MCF 10A (cell line): ENCODE measurements around the gene SPARCL1. TPM values are rescaled to one million over a fixed set of nuclear protein-coding genes. Genes with fewer than 3 reads are reported as not detected.
"Not testable (repeated sequence)": the region's sequence is repeated elsewhere in the genome, so short reads cannot be mapped to it uniquely, and the experiment has no call there.

Experiments
- BruUV-seq: library from RNA; stranded (reverse); fragments of 400-500 nt; replicated peaks from 2 replicates; lab custom pipeline; 2021; lab: Mats Ljungman, UMichigan
- CTCF ChIA-PET: fragments of 300-600 bp; sonication (Branson Sonifier 250); formaldehyde crosslinking; extraction: SDS; loops from one replicate; lab custom pipeline; 2021; ENCODE audit warnings: antibody characterized with exemption, inconsistent platforms; lab: Yijun Ruan, JAX
- POLR2A ChIA-PET: fragments of 300-600, 350-650 bp; sonication (Branson Sonifier 250); formaldehyde crosslinking; extraction: SDS; loops from one replicate; lab custom pipeline; 2020; ENCODE audit warnings: antibody characterized with exemption, inconsistent platforms; lab: Yijun Ruan, JAX
- DNase-seq: peaks from one replicate; pipeline ENCODE4 v3.0.0-alpha.2; 2018; ENCODE audit not compliant: unreplicated experiment
- H3K27ac Mint-ChIP-seq: one replicate; pipeline ENCODE4 v1.8.0; 2022; ENCODE audit warnings: mild to moderate bottlenecking, low read depth, mixed read lengths; ENCODE audit not compliant: unreplicated experiment
- H3K27me3 Mint-ChIP-seq: one replicate; pipeline ENCODE4 v1.8.0; 2022; ENCODE audit warnings: mixed read lengths; ENCODE audit not compliant: insufficient read depth, unreplicated experiment
- H3K36me3 Mint-ChIP-seq: one replicate; pipeline ENCODE4 v1.8.0; 2022; ENCODE audit warnings: mild to moderate bottlenecking, moderate library complexity, mixed read lengths; ENCODE audit not compliant: insufficient read depth, unreplicated experiment
- H3K4me1 Mint-ChIP-seq: one replicate; pipeline ENCODE4 v1.8.0; 2022; ENCODE audit warnings: mixed read lengths; ENCODE audit not compliant: insufficient read depth, unreplicated experiment
- H3K4me3 Mint-ChIP-seq: one replicate; pipeline ENCODE4 v1.8.0; 2022; ENCODE audit warnings: mild to moderate bottlenecking, moderate library complexity, mixed read lengths; ENCODE audit not compliant: unreplicated experiment
- H3K9me3 Mint-ChIP-seq: one replicate; pipeline ENCODE4 v1.8.0; 2022; ENCODE audit warnings: mixed read lengths; ENCODE audit not compliant: unreplicated experiment
- CTCF ChIP-seq: fragments of 200-600 bp; IDR thresholded peaks from one replicate; pipeline ENCODE4 v1.8.0; 2022; ENCODE audit warnings: antibody characterized with exemption, mild to moderate bottlenecking; ENCODE audit not compliant: unreplicated experiment
- intact Hi-C: fragments of 100-400 bp; cut with micrococcal nuclease; formaldehyde crosslinking; loops from 2 replicates; pipeline ENCODE4 v1.14.1; 2022
- total RNA-seq: library from RNA; stranded (reverse); gene quantifications from 2 replicates; pipeline ENCODE4 v1.2.3, GENCODE V29; 2022

Gene SPARCL1
- total RNA-seq, 1 experiment from 2014 or later: not detected

GRCh38 chr4:87462102-87462501, 67.1 kb downstream of the SPARCL1 start:
- TF ChIP-seq CTCF: no peak
- Mint-ChIP-seq H3K9me3 (no peaks in the 10 kb centered on the region), H3K4me1 (no peaks in the 10 kb centered on the region), H3K27me3 (no peaks in the 10 kb centered on the region), H3K36me3 (peaks cover 7% of the 10 kb centered on the region), H3K4me3 (no peak overlapping the region), H3K27ac (no peak overlapping the region)
- CTCF ChIA-PET: interaction anchor here (0.6 to 2.1 kb wide), 2 partner anchors 71 to 86 kb away, joined by 4 to 10 read pairs; partner anchors contain the start of gene HSD17B11
- POLR2A ChIA-PET: no interaction called here
- no peak for DNase-seq
- intact Hi-C loops: no loop called here
- BruUV-seq: no TSS peak

- Mint-ChIP-seq H3K4me1 (no peaks in the 10 kb centered on the region), H3K36me3 (peaks cover 7% of the 10 kb centered on the region), H3K27ac (no peak overlapping the region), H3K4me3 (no peak overlapping the region), H3K27me3 (no peaks in the 10 kb centered on the region), H3K9me3 (no peaks in the 10 kb centered on the region)
- ChIA-PET CTCF (interaction anchor here (0.7 to 2.1 kb wide), 3 partner anchors 15 to 191 kb away, joined by 3 to 10 read pairs (median 4); no protein-coding TSS in a partner anchor), POLR2A (interaction anchor here (0.7 to 0.9 kb wide), 2 partner anchors 39 to 114 kb away, joined by 3 to 4 read pairs; partner anchors contain the start of gene NUDT9)
- DNase-seq: no peak
- no TSS peak for BruUV-seq
- intact Hi-C loops: loop anchor here (1.0 kb wide), 1 partner anchor 191 kb away; no protein-coding TSS in a partner anchor
- TF ChIP-seq CTCF: no peak
Measured at GRCh38 chr4:87461281-87461700, 67.9 kb downstream of the SPARCL1 start.

- no peak for TF ChIP-seq CTCF
- intact Hi-C loops: no loop called here
- Mint-ChIP-seq H3K9me3 (no peaks in the 10 kb centered on the region), H3K4me1 (no peaks in the 10 kb centered on the region), H3K27me3 (no peaks in the 10 kb centered on the region), H3K4me3 (no peak overlapping the region), H3K36me3 (peaks cover 31% of the 10 kb centered on the region), H3K27ac (no peak overlapping the region)
- CTCF ChIA-PET: interaction anchor here (0.6 to 1.1 kb wide), 3 partner anchors 9 to 83 kb away, joined by 4 to 5 read pairs (median 5); no protein-coding TSS in a partner anchor
- DNase-seq: no peak
- BruUV-seq: no TSS peak
- POLR2A ChIA-PET: no interaction called here
Measured at GRCh38 chr4:87458913-87459312, 70.3 kb downstream of the SPARCL1 start.

GRCh38 chr4:87451537-87451936, 77.6 kb downstream of the SPARCL1 start:
- ChIA-PET POLR2A (interaction anchor here (0.6 kb wide), 1 partner anchor 286 kb away, joined by 5 read pairs; no protein-coding TSS in a partner anchor), CTCF (interaction anchor here (0.5 to 1.0 kb wide), 2 partner anchors 47 to 76 kb away, joined by 3 to 4 read pairs; no protein-coding TSS in a partner anchor)
- no peak for DNase-seq
- TF ChIP-seq CTCF: no peak
- Mint-ChIP-seq H3K9me3 (no peaks in the 10 kb centered on the region), H3K4me3 (no peak overlapping the region), H3K27me3 (no peaks in the 10 kb centered on the region), H3K36me3 (peaks cover 69% of the 10 kb centered on the region), H3K4me1 (no peaks in the 10 kb centered on the region), H3K27ac (no peak overlapping the region)
- intact Hi-C loops: no loop called here
- BruUV-seq: no TSS peak

- H3K4me1 Mint-ChIP-seq, BruUV-seq, intact Hi-C loops, DNase-seq, H3K4me3 Mint-ChIP-seq, H3K27ac Mint-ChIP-seq, POLR2A ChIA-PET, H3K27me3 Mint-ChIP-seq, H3K9me3 Mint-ChIP-seq: not testable (repeated sequence)
- CTCF ChIA-PET: interaction anchor here (0.6 to 1.1 kb wide), 3 partner anchors 15 to 296 kb away, joined by 3 read pairs; no protein-coding TSS in a partner anchor
- H3K36me3 Mint-ChIP-seq: peaks cover 57% of the 10 kb centered on the region
Measured at GRCh38 chr4:87446375-87446774, 82.8 kb downstream of the SPARCL1 start.
